Caco-2 (cell line): ENCODE measurements around the gene UBE2L5. TPM values are rescaled to one million over a fixed set of nuclear protein-coding genes. Genes with fewer than 3 reads are reported as not detected.

Source experiments
- BruUV-seq: library from RNA; stranded (reverse); fragments of 400-500 nt; replicated peaks from 2 replicates; lab custom pipeline; 2021; lab: Mats Ljungman, UMichigan
- CTCF ChIA-PET: fragments of 300-600 bp; sonication (Branson Sonifier 250); formaldehyde crosslinking; loops from one replicate; lab custom pipeline; 2022; ENCODE audit warnings: antibody characterized with exemption; lab: Charles Lee
- POLR2A ChIA-PET: fragments of 300-600 bp; sonication (Branson Sonifier 250); formaldehyde crosslinking; loops from one replicate; lab custom pipeline; 2022; ENCODE audit warnings: antibody characterized with exemption; lab: Charles Lee
- DNase-seq, 2 experiments: peaks; one replicate each; pipeline versions ENCODE4 v3.0.0 to v3.0.0-alpha.2; 2020 to 2022
- H3K27me3 ChIP-seq: replicated peaks from 2 replicates; pipeline ENCODE4 v1.6.0; 2011; ENCODE audit warnings: low read length; ENCODE audit not compliant: control insufficient read depth, insufficient read depth
- H3K36me3 ChIP-seq: 2 replicates; pipeline ENCODE4 v1.5.1; 2011; ENCODE audit warnings: low read length; ENCODE audit not compliant: control insufficient read depth, insufficient read depth
- H3K4me1 ChIP-seq: fragments of 250-450 bp; sonication (Bioruptor Pico); 2 replicates; pipeline ENCODE4 v1.5.1; 2020; ENCODE audit warnings: mild to moderate bottlenecking
- H3K4me3 ChIP-seq: 2 replicates; pipeline ENCODE4 v1.5.1; 2011; ENCODE audit warnings: low read depth, mild to moderate bottlenecking, control low read depth, low read length
- H3K9me3 ChIP-seq: fragments of 250-450 bp; sonication (Bioruptor Pico); 2 replicates; pipeline ENCODE4 v1.5.1; 2020; ENCODE audit warnings: mild to moderate bottlenecking, moderate library complexity
- H3K27ac Mint-ChIP-seq: one replicate; pipeline ENCODE4 v1.8.0; 2022; ENCODE audit warnings: mixed read lengths; ENCODE audit not compliant: unreplicated experiment
- H3K27me3 Mint-ChIP-seq: one replicate; pipeline ENCODE4 v1.8.0; 2022; ENCODE audit warnings: mixed read lengths; ENCODE audit not compliant: insufficient read depth, unreplicated experiment
- H3K36me3 Mint-ChIP-seq: one replicate; pipeline ENCODE4 v1.8.0; 2022; ENCODE audit warnings: mild to moderate bottlenecking, mixed read lengths; ENCODE audit not compliant: insufficient read depth, unreplicated experiment
- H3K4me1 Mint-ChIP-seq: one replicate; pipeline ENCODE4 v1.8.0; 2022; ENCODE audit warnings: low read depth, mixed read lengths; ENCODE audit not compliant: unreplicated experiment
- H3K4me3 Mint-ChIP-seq: one replicate; pipeline ENCODE4 v1.8.0; 2022; ENCODE audit warnings: mild to moderate bottlenecking, moderate library complexity, mixed read lengths; ENCODE audit not compliant: unreplicated experiment
- H3K9me3 Mint-ChIP-seq: one replicate; pipeline ENCODE4 v1.8.0; 2022; ENCODE audit warnings: mixed read lengths; ENCODE audit not compliant: unreplicated experiment
- CTCF ChIP-seq, 2 experiments: fragments of 200-600 bp in 1 of 2; IDR thresholded peaks; 1 replicate in 1 of 2; 2 replicates in 1 of 2; pipeline versions ENCODE4 v1.5.1 to v1.8.0; 2011 to 2022; ENCODE audit warnings: antibody characterized with exemption in 1 of 2, control low read depth in 1 of 2, inconsistent platforms in 1 of 2, low read depth in 1 of 2, low read length in 1 of 2, mild to moderate bottlenecking in 1 of 2, moderate library complexity in 1 of 2; ENCODE audit not compliant: insufficient read depth in 1 of 2, severe bottlenecking in 1 of 2, unreplicated experiment in 1 of 2
- intact Hi-C: fragments of 100-400 bp; cut with micrococcal nuclease; formaldehyde crosslinking; loops from one replicate; pipeline ENCODE4 v1.10.0; 2022; ENCODE audit not compliant: unreplicated experiment
- total RNA-seq: library from RNA; stranded (reverse); gene quantifications from 2 replicates; pipeline ENCODE4 v1.2.3, GENCODE V29; 2022

The UBE2L5 gene
- total RNA-seq, 1 experiment from 2014 or later = not detected

DNA sequence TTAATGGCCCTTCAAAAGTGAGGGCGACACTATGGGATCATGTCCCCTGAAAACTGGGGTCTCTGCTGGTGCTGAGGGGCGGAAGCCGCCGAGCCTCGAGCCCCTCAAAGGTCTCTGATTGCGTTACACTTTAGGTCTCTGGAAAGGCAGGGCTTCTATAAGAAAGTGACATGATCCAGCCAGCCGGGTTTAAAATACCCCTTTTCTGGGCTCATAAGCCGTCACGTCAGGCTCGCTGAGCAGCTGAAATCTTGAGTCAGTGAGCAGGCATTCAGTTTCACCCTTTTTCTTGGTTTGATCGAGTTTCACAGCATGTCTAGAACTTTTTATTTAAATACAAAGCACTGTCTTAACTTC is 44.0 kb downstream of the UBE2L5 start:
- Mint-ChIP-seq H3K27me3 (peaks cover 2% of the 10 kb centered on the region), H3K4me1 (no peaks in the 10 kb centered on the region), H3K4me3 (peak overlapping the region; percentile 98), H3K9me3 (no peaks in the 10 kb centered on the region), H3K36me3 (peaks cover 45% of the 10 kb centered on the region), H3K27ac (peak overlapping the region; percentile 100)
- Histone ChIP-seq H3K4me1 (peaks cover 12% of the 10 kb centered on the region), H3K27me3 (no peaks in the 10 kb centered on the region), H3K9me3 (no peaks in the 10 kb centered on the region), H3K36me3 (peaks cover 1% of the 10 kb centered on the region; the same call in 1 of the 2 replicates), H3K4me3 (peak overlapping the region; percentile 45)
- TF ChIP-seq CTCF (IDR thresholded peaks at IDR 0.05; ENCODE audit: insufficient read depth in 1 of 2, low read depth in 1 of 2, low read length in 1 of 2, severe bottlenecking in 1 of 2, unreplicated experiment in 1 of 2) = no peak
- BruUV-seq = TSS peak; percentile 92
- ChIA-PET CTCF (interaction anchor here (0.6 kb wide), 1 partner anchor 45 kb away, joined by 3 read pairs; no protein-coding TSS in a partner anchor), POLR2A (interaction anchor here (0.7 to 1.3 kb wide), 2 partner anchors 151 to 174 kb away, joined by 3 read pairs; no protein-coding TSS in a partner anchor)
- intact Hi-C loops = loop anchor here (1.0 to 10.0 kb wide), 7 partner anchors 13 to 338 kb away; partner anchors contain the start of genes KATNAL1, UBE2L5 and USPL1
- no peak for DNase-seq

DNA sequence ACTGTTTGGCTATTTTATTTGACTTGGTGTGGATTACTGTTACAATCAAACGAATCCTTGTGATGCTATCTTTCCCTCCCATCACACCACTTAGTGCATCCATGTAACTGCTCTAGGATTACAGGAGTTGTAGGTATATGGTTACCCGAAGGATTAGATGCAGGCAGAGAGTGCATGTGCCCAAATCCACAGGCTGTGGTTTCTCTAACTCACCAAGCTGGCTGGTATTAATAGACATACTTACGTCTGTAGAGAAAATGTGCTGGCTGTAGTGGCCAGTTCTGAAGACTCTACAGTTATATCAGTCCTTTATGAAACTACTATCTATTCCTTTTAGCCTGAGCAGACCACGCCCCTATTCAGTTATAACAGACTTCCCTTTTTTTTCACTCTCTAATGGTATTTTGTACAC is 44.6 kb downstream of the UBE2L5 start:
- Histone ChIP-seq H3K9me3 (no peaks in the 10 kb centered on the region), H3K4me1 (peaks cover 12% of the 10 kb centered on the region), H3K4me3 (peak overlapping the region; percentile 45), H3K27me3 (no peaks in the 10 kb centered on the region), H3K36me3 (peaks cover 1% of the 10 kb centered on the region; the same call in 1 of the 2 replicates)
- no TSS peak for BruUV-seq
- POLR2A ChIA-PET = no interaction called here
- CTCF ChIA-PET = no interaction called here
- TF ChIP-seq CTCF (IDR thresholded peaks at IDR 0.05; ENCODE audit: insufficient read depth in 1 of 2, low read depth in 1 of 2, low read length in 1 of 2, severe bottlenecking in 1 of 2, unreplicated experiment in 1 of 2) = no peak
- Mint-ChIP-seq H3K27ac (peak overlapping the region; percentile 100), H3K9me3 (no peaks in the 10 kb centered on the region), H3K4me1 (no peaks in the 10 kb centered on the region), H3K36me3 (peaks cover 40% of the 10 kb centered on the region), H3K4me3 (peak overlapping the region; percentile 98), H3K27me3 (peaks cover 2% of the 10 kb centered on the region)
- intact Hi-C loops = loop anchor here (1.0 to 10.0 kb wide), 7 partner anchors 12 to 338 kb away; partner anchors contain the start of genes KATNAL1, UBE2L5 and USPL1
- DNase-seq = no peak

- H3K4me3 Mint-ChIP-seq = no peak overlapping the region
- CTCF ChIA-PET = no interaction called here
Observed at GRCh38 chr13:30473675-30474074, 51.4 kb downstream of the UBE2L5 start.

More at GRCh38 chr13:30473675-30474074, 51.4 kb downstream of the UBE2L5 start:
- no TSS peak for BruUV-seq
- POLR2A ChIA-PET = no interaction called here
- H3K4me3 ChIP-seq = no peak overlapping the region
- no peaks in the 10 kb centered on the region for H3K9me3 ChIP-seq
- no peaks in the 10 kb centered on the region for H3K4me1 ChIP-seq
- Mint-ChIP-seq H3K36me3 (no peaks in the 10 kb centered on the region), H3K27ac (no peak overlapping the region), H3K27me3 (no peaks in the 10 kb centered on the region), H3K9me3 (no peaks in the 10 kb centered on the region), H3K4me1 (no peaks in the 10 kb centered on the region)
- DNase-seq = no peak
- H3K36me3 ChIP-seq = no peaks in the 10 kb centered on the region
- intact Hi-C loops = no loop called here
- no peaks in the 10 kb centered on the region for H3K27me3 ChIP-seq
- TF ChIP-seq CTCF (IDR thresholded peaks at IDR 0.05; ENCODE audit: insufficient read depth in 1 of 2, low read depth in 1 of 2, low read length in 1 of 2, severe bottlenecking in 1 of 2, unreplicated experiment in 1 of 2) = no peak
